HPDE6-E6E7 (cell line): ENCODE measurements around the gene PYDC1.
"Not testable (repeated sequence)": the region's sequence is repeated elsewhere in the genome, so short reads cannot be mapped to it uniquely, and the experiment has no call there.

Source experiments
- DNase-seq: peaks from one replicate; pipeline ENCODE4 v3.0.0; 2011; ENCODE audit warnings: missing footprints; ENCODE audit errors: extremely low spot score

Gene PYDC1

GRCh38 chr16:31221357-31222160, 4.6 kb upstream of the PYDC1 start:
- no peak for DNase-seq

- DNase-seq, result no peak
These were observed 2.3 kb upstream of the PYDC1 start for GRCh38 chr16:31219154-31219741.

GRCh38 chr16:31217136-31217530, 198 bp upstream of the PYDC1 start:
- DNase-seq, result no peak

GRCh38 chr16:31215287-31216162, 1.4 kb downstream of the PYDC1 start:
- DNase-seq, result peak; percentile 58

- no peak for DNase-seq
These were observed 2.1 kb downstream of the PYDC1 start for GRCh38 chr16:31214708-31215286.

GRCh38 chr16:31213877-31214707, 2.8 kb downstream of the PYDC1 start, which contains the start of gene TRIM72:
TSS of gene TRIM72 (plus strand) at chr16:31214119. CDS start at chr16:31214739, 620 bp downstream.
- no peak for DNase-seq

GRCh38 chr16:31213342-31213741, 3.6 kb downstream of the PYDC1 start:
- DNase-seq, result no peak

GRCh38 chr16:31206776-31207175, 10.2 kb downstream of the PYDC1 start:
- DNase-seq, result no peak

GRCh38 chr16:31204871-31205666, 11.9 kb downstream of the PYDC1 start:
- no peak for DNase-seq

GRCh38 chr16:31202414-31203375, 14.2 kb downstream of the PYDC1 start, which contains the start of gene PYCARD:
TSS of gene PYCARD (minus strand) at chr16:31202760. CDS start at chr16:31202690, 70 bp downstream.
- peak; percentile 54 for DNase-seq

- DNase-seq, result peak; percentile 43
These were observed 15.1 kb downstream of the PYDC1 start for GRCh38 chr16:31201582-31202413.

GRCh38 chr16:31200821-31201568, 15.9 kb downstream of the PYDC1 start:
- peak; percentile 29 for DNase-seq

GRCh38 chr16:31200111-31200510, 16.8 kb downstream of the PYDC1 start:
- not testable (repeated sequence) for DNase-seq

- DNase-seq, result no peak
These were observed 17.4 kb downstream of the PYDC1 start for GRCh38 chr16:31199430-31200041.

- DNase-seq, result no peak
These were observed 18.6 kb downstream of the PYDC1 start for GRCh38 chr16:31198207-31198882.
